GM18508 (cell line): ENCODE results near the gene OR52R1.
"Not testable (repeated sequence)": the region's sequence is repeated elsewhere in the genome, so short reads cannot be mapped to it uniquely, and the experiment has no call there.

Source experiments
- ATAC-seq: cut with Tn5 transposase; IDR thresholded peaks from one replicate; pipeline ENCODE4 v1.9.1; 2021; ENCODE audit warnings: moderate number of reproducible peaks; ENCODE audit not compliant: insufficient read depth, unreplicated experiment

The OR52R1 gene

DNA sequence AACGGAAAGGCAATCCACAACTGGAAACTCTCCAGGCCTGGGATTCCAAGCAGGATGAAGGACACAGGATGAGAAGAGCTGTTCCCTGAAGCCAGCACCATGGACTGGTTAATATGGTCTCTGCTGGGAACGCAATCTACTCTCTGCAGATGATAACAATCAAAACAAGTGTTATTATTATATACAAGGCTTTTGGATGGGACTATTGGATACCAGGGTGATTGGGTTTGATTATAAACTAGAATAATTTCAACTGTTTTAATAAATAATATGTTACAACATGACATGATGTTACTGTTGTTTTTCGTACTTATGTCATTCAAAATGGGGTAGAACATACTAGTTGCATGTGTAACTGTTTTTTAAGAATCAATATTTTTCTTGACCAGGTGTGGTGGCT, at the start of gene OR52R1:
Gene OR52R1, minus strand, starts transcription at position 101 of the 400 bp plus-strand sequence. Its CDS starts 0 bp downstream, at position 101.
- ATAC-seq, result no peak

DNA sequence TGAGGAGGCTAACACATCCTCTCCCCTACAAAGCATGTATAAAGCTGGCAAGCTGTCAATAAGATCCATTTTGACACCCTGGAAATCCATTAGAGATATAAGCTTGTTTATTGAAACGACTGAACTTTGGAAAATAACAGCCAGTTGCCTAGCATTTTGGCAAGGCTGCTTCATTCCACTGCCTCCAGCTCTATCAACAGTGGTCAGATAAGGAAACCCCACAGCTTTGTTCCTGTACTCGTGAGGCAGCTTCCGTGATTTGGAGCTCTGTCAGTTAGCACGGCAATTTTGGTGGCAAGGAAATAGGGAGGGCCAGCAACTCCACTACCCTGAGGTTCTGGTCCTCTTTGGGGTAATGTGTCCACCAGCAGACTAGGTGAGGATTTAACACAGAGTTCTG, 46.9 kb upstream of the OR52R1 start:
- ATAC-seq, result no peak

DNA sequence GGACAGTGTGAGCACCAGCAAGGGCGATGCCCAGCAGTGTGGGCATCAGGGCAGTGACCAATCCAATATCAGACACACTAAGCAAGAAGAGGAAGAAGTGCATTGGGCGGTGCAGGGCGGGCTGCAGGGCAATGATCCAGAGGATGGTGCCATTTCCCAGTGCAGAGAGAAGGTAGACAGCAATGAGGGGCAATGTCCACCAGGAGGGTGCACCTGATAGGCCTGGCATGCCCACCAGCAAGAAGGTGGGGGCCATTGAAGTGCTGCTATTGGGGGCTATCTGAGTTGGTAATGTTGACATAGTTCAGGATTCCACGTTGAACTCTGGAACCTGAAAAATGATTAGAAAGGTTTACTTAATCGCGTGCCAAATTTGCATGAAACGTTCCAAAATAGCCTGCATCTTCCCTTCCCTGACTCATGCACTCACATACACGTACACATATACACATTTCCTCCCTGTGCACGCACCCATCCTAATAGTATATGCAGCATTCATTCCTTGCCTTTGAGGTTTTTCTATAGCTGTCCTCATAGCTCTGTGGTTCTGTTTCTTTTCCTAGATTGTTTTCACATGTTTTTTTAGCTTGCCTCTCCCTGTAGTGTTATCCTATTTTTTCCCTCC, 44.8 kb upstream of the OR52R1 start, which contains the start of gene OR51S1:
Gene OR51S1, minus strand, starts transcription at position 301 of the 625 bp plus-strand sequence. Its CDS starts 0 bp downstream, at position 301.
- ATAC-seq, result no peak

DNA sequence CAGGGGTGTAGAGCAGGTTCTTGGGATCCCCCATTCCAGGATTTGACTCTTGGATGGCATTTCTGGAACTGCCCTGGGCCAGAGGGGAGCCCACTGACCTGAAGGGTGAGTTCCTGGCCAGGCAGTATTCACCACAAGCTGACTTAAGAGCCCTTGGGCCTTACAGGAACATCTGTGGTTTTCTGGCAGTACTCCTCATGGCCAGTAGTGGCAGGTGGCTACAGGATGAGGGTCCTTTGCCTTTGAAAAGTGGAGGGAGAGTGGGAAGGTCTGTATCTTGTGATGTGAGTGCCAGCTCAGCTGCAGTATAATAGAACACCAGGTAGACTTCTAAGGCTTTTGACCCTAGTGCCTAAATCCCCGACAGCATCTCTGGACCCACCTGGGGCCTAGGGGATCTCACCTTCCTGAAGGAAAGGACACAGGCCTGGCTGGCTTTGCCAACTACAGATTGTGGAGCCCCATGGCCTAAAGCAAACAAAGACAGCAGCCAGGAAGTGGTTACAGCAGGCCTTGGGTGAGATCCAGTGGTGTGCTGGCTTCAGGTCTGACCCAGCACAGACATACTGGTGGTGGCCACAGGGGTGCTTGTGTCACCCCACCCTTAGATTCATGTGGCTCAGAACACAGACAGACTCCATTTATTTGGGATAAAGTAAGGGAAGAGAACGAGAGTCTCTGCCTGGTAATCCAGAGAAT, 35.8 kb upstream of the OR52R1 start:
- no peak for ATAC-seq

DNA sequence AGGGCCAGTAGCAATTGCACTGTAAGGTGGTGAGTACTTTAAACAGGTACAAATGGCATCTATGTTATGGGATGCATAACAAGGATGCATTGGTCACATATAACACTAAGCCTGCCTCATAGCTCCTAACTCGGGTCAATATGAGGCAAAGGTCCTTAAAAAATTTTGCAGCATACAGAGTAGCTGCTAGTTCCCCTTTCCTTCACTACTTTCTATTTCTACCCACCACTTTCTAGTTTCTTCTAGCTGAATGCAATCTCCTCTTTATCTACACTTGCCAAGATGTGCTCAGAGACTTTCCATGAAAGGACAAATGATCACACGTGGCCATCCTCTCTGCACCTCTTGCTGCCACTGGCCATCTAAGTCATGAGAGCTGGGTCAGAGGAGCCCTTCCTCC, 26.7 kb upstream of the OR52R1 start:
- no peak for ATAC-seq

DNA sequence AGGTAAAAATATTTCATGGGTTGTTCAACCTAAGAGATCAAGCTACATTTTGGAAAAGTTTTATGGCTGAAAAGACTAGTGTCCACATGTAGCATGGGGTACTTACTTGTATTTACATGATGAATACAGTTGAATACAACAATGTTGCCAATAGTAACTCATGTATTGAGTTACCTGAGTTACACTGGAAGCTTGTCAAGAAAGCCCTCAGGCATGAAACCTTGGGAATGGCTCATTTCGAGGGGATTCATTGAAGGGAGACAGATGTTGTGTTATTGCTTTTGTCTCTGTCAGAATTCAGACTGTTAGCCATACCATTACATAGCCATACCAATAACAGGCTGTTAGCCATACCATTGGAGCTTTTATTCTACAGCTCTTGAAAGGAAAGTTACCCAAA, 26.2 kb upstream of the OR52R1 start:
- ATAC-seq, result no peak

DNA sequence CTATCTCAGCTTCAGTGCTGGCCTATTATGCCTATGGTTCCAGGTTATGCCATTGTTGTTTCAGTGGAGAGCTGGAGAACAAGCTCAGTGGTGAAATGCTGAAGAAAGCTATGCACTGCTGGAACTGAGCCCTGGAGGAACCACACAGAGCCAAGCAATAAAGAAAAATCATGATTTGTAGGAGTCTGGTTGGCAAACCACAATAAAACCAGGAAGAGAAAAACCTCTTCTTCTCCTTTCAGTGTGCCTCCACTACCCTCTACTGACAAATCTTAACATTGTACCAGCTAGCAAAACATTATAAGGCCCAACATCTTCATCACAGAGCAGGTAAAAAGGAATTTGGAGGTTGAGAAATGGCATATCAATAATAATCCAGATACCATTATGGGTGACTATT, 22.2 kb upstream of the OR52R1 start:
- no peak for ATAC-seq

DNA sequence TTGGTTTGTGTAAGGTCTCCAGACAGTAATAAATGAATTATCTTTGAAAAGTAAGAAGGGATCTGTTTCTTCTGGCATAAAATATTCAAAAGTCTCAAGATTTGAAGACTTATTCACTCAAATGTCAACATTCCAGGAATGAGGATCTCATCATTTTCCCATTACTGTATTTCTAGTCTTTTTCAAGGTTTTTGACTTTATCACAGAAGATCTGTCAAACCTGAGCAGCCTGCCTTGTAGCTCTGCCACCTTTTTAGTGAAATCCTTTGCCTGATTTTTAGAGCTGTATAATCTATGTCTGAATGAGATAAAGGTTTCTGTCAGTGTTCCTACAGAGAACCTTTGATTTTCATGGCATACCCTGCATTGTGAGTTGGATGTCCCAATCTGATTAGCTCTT, 21.0 kb upstream of the OR52R1 start:
- no peak for ATAC-seq

DNA sequence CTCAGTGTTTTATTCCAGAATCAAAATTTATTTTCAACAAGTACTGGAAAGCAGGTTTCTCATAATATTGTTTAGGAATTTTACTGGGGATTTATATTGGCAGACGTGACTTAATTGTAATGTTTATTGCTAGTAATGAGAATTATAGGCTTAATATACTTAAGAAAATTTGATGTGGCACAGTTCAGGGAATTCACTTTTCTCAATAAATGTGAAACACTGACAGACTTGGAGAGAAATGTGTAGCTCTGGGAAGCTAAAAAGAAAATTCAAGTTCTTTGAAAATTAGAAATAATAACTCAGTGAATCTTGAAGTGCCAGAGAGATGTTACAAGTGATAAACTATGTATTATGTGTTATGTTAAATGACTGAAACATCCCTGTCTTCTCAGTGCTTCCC, 16.8 kb upstream of the OR52R1 start, which contains the start of gene OR51F2:
Gene OR51F2, plus strand, starts transcription at position 301 of the 400 bp plus-strand sequence. CDS start 101 bp downstream, outside the sequence.
- ATAC-seq, result no peak

DNA sequence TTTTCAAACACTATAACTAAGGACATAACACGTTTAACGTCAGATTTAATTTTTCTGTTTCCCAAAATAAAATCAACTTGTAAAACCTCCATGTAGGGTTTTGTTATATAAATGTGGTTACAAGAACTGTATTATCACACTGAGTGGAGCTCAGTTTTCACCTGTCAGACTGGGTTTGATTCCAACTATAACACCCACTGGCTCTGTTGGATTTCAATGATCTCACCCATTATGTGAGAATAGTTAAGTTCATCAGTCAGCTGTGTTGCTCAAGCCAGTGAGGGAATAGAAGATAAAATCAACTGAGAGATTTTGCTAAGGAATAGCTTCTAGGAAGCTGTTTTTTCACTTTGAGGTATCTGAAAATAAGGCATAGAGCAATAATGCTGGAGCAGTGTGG, 5.1 kb upstream of the OR52R1 start:
- ATAC-seq, result no peak

DNA sequence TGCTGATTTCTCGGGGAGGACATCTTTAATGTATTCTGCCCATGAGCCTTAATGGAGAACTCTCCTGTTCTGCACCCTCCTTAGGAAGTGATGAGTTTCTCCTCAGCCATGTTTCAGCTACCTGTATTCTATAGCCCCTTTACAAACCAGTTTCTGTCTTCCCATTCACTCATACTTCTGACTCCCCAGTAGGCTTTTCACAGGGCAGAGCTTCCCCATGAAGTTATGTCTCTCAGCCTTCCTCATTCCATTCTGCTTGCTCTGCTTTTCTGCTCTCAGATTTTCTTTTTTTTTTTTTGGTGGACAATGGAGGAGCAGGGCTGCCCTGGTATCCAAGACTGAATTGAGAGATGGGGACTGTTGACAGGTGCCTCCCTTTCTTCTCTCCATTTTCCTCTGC, 4.3 kb upstream of the OR52R1 start:
- no peak for ATAC-seq

DNA sequence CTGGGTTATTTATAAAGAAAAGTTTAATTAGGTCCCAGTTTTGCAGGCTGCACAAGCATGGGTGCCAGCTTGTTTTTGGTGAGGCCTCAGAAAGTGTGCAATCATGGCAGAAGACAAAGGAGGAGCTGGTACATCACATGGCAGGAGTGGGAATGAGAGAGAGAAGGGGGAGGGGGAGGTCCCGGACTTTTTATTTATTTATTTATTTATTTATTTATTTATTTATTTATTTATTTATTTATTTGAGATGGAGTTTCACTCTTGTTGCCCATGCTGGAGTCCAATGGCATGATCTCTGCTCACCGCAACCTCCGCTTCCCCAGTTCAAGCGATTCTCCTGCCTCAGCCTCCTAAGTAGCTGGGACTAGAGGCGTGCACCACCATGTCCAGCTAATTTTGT, 2.9 kb downstream of the OR52R1 start:
- ATAC-seq, result not testable (repeated sequence)

DNA sequence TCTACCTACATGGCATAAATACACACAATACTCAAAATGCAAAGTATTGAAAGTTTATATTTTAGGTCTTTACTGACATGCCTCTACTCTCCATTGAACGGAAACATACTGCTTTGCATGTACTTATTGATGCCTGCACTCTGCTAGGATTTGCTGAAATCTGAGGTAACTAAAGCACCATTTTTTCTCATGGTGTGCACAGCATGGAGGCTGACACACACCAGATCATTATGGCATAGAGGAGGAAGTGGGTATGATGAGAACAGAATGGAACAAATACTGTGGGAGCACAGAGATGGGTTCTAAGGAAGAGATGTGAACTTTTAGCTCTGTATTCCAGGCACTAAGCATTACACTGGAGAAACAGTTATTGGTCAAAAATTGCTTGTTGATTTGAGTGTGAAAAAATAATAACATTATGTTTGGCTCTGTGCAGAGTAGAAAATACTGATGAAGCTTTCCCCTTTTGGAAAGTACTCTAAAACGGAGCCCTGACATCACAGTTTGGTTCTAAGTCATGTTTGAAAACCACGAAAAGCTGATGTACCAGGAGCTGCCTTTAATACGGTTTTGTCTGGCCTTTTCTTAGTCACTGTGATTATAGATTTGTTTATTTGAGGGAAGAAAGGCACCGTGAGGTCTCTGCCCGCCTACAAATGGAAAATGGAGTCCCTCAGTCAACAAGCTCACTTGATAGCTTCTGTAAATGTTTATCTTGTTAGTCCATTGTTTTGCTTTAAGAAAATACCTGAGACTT, 5.6 kb downstream of the OR52R1 start:
- no peak for ATAC-seq

DNA sequence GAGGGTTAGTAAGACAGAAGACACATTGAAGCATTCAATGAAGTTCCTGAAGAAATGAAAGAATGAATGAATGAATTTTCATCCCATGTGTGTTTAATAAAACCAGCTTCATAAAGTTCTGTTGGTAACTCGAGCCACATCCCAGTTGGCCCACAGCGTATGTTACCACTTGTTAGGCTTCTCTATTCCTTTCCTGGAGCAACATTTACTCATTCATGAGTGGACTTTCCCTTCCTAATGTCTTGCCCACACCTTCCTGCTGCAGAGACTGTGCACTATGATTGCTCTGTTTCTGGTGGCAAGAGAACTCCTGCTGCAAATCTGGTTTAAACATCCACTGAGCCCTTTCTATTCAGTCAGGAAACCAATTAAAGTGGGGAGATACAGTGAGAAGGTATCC, 7.0 kb downstream of the OR52R1 start:
- ATAC-seq, result no peak

DNA sequence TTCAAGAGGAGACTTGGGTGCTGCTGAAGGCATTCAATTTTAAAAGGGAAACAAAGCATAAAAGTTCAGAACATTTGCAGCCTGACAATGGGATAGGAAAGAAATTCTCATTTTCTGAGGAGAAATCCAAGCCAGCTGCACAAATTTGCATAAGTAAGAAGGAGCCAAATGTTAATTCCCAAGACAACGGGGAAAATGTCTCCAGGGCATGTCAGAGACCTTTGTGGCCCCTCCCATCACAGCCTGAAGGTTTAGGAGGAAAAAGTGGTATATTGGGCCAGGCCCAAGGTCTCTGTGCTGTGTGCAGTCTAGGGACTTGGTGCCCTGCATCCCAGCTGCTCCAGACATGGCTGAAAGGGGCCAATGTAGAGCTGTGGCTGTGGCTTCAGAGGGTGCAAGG, 21.7 kb downstream of the OR52R1 start:
- no peak for ATAC-seq

DNA sequence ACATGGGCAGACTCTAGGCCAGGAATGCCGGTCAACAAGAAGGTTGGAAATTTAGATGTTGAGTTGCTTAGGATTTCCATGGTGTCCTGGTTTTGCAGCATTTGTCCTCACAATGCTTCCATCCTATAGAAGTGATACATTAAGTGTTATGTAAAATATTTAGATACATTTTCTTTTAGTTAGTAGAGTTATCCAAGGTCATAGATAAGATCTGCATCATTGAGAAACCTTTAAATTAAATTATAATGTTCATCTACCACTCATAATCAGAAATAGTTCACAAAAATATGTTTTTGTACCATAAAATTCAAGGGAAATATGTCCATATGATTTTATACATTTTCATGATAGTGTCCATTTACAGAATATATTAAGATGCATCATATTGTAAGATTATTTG, 34.3 kb downstream of the OR52R1 start, which contains the start of gene OR51F1:
Gene OR51F1, minus strand, starts transcription at position 101 of the 400 bp plus-strand sequence. Its CDS starts 0 bp downstream, at position 101.
- no peak for ATAC-seq

DNA sequence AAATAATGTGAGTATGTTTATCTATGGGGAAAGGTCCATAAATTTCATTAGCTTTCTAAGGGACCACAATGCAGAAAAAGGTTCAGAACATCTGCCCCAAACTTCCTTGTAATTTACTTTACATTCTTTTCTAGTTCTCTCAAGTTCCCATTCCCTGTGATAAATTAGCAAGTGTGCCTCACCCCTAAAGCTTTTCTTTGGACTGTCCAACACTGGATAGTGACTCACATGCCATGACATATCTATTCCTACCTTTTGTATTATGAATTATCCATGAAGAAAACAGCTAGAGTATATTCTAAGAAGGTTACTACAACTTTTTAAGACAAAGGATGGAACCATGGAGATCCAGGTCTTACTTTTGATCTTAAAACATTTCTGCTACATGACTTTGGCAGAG, 36.1 kb downstream of the OR52R1 start:
- ATAC-seq, result no peak

DNA sequence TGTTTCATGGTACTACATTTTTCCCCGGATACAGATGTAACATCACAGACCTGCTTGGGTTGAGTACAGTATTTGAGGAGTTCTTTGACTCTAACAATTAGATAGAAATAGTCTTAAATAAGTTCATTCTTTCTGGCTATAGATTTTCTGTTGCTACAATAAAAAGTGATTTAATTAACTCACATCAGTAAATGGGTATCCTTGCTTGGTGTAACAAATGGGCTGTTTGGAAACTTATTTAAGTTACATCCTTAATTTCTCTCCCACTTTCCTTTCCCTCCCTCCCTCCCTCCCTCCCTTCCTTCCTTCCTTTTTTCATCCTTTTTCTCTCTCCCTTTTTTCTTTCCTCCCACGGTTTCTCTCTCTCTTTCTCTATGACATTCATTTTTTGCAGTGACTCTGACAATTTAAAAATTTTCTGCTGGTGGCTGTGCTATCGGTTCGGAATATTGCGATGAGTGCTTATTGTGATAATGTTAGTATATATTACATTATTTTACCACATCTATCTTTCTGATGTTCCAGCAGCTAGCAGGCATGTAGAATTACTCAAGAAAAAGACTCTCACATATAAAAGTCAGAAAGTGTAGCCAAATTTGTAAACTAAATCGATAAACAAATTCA, 37.6 kb downstream of the OR52R1 start:
- ATAC-seq, result no peak

DNA sequence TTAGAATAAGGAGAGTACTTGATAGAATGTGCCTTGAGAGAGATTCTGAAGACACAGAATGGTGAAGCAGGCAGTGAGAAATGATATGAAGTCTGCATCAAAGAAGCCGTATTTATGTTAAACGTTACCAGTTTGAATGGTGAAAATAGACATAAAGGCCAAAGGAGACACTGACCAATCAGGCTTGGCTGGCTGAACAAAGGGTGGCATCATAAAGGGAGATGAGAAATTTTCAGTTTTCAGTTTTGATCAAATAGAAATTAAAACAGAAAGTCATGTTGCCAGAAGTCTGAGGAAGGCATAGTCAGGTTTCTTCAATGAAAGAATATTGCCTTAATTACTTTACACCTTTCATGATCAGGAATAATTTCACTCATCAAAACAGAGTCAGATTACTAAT, 41.1 kb downstream of the OR52R1 start:
- ATAC-seq, result peak; percentile 91
